ENCODE data around the gene MRPS18A. TPM values are rescaled to one million over a fixed set of nuclear protein-coding genes. Genes with fewer than 3 reads are reported as not detected.

MRPS18A gene
- total RNA-seq, 1 donor from 2014 or later = 49.1 TPM

- Mint-ChIP-seq H3K36me3 (peaks cover 23% of the 10 kb centered on the region), H3K9me3 (no peaks in the 10 kb centered on the region), H3K4me3 (no peak overlapping the region), H3K4me1 (ENCODE audit: unreplicated experiment) (peaks cover 50% of the 10 kb centered on the region), H3K27ac (peak overlapping the region; percentile 5), H3K27me3 (no peaks in the 10 kb centered on the region)
- no peak for DNase-seq (ENCODE audit: extremely low spot score, unreplicated experiment)
- TF ChIP-seq CTCF (conservative IDR thresholded peaks at IDR 0.05) = no peak
These were observed 7.0 kb downstream of the MRPS18A start for GRCh38 chr6:43680308-43681200.

GRCh38 chr6:43679057-43679456 lies 8.5 kb downstream of the MRPS18A start:
- peaks cover 37% of the 10 kb centered on the region for H3K4me1 Mint-ChIP-seq (ENCODE audit: unreplicated experiment)
- no peak overlapping the region for H3K27ac Mint-ChIP-seq
- H3K36me3 Mint-ChIP-seq = peaks cover 26% of the 10 kb centered on the region
- TF ChIP-seq CTCF (conservative IDR thresholded peaks at IDR 0.05) = no peak
- H3K27me3 Mint-ChIP-seq = no peaks in the 10 kb centered on the region
- no peak for DNase-seq (ENCODE audit: extremely low spot score, unreplicated experiment)
- H3K9me3 Mint-ChIP-seq = no peaks in the 10 kb centered on the region
- H3K4me3 Mint-ChIP-seq = no peak overlapping the region

- Mint-ChIP-seq H3K4me3 (no peak overlapping the region), H3K27me3 (no peaks in the 10 kb centered on the region), H3K4me1 (ENCODE audit: unreplicated experiment) (peaks cover 30% of the 10 kb centered on the region), H3K27ac (no peak overlapping the region), H3K9me3 (no peaks in the 10 kb centered on the region), H3K36me3 (peaks cover 26% of the 10 kb centered on the region)
- TF ChIP-seq CTCF (conservative IDR thresholded peaks at IDR 0.05) = no peak
- no peak for DNase-seq (ENCODE audit: extremely low spot score, unreplicated experiment)
These were observed 9.2 kb downstream of the MRPS18A start for GRCh38 chr6:43678341-43678740.

GRCh38 chr6:43677759-43678158 lies 9.8 kb downstream of the MRPS18A start:
- DNase-seq (ENCODE audit: extremely low spot score, unreplicated experiment) = no peak
- TF ChIP-seq CTCF (conservative IDR thresholded peaks at IDR 0.05) = no peak

GRCh38 chr6:43676962-43677606 lies 10.5 kb downstream of the MRPS18A start:
- H3K4me3 Mint-ChIP-seq = no peak overlapping the region
- no peaks in the 10 kb centered on the region for H3K9me3 Mint-ChIP-seq
- TF ChIP-seq CTCF (conservative IDR thresholded peaks at IDR 0.05) = no peak
- H3K27me3 Mint-ChIP-seq = no peaks in the 10 kb centered on the region
- peaks cover 23% of the 10 kb centered on the region for H3K36me3 Mint-ChIP-seq
- no peak for DNase-seq (ENCODE audit: extremely low spot score, unreplicated experiment)
- peaks cover 19% of the 10 kb centered on the region for H3K4me1 Mint-ChIP-seq (ENCODE audit: unreplicated experiment)
- no peak overlapping the region for H3K27ac Mint-ChIP-seq

More at GRCh38 chr6:43677759-43678158, 9.8 kb downstream of the MRPS18A start:
- peaks cover 23% of the 10 kb centered on the region for H3K36me3 Mint-ChIP-seq
- H3K4me3 Mint-ChIP-seq = no peak overlapping the region
- H3K27ac Mint-ChIP-seq = no peak overlapping the region
- no peaks in the 10 kb centered on the region for H3K9me3 Mint-ChIP-seq
- H3K27me3 Mint-ChIP-seq = no peaks in the 10 kb centered on the region
- peaks cover 24% of the 10 kb centered on the region for H3K4me1 Mint-ChIP-seq (ENCODE audit: unreplicated experiment)

Data from type B pancreatic cell (in vitro differentiated cells).